ENCODE results near the gene BRCC3.

The BRCC3 gene

DNA sequence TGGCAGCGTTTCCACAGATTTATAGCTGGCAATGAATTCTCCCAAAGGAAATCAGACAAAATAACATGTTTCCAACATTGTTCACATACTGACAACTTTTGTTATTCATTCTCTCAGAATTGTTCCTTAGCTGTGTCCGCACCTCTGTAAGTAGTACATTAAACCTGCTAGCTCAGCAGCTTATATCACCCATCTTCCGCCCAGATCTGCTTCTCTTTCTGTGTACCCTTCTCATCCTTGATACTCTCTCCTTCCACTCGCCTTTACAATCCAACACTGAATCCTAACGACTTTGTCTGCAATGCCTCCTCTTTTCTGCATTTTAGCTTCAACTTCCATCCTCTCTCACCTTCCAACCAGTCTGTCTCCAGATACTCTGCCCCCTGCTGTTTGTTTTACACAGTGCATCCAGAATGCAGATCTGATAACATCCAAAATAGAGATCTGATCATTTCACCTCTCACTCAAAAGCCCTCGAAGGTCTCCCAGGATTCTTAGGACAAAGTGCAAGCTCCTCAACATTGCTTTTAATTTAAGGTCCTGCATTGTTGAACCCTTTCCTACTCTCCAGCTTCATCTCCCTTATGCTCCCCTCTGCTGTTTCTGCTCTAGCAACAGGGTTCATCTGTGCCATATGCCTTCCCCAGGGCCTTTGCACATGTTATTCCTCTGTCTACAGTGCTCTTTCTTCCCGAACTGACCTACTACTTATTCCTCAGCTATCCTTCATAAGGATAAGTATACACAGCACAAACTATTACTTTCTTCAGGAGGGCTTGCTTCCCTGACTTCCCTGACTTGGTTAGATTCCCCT lies 77.6 kb downstream of the BRCC3 start:
- CTCF ChIA-PET, result interaction anchor here (0.8 to 1.9 kb wide), 10 partner anchors 12 to 231 kb away, joined by 3 to 11 read pairs (median 4); no protein-coding TSS in a partner anchor
- peak; percentile 15 for DNase-seq (ENCODE audit: extremely low spot score)
- POLR2A ChIA-PET, result no interaction called here
- TF ChIP-seq, protein P1, sequence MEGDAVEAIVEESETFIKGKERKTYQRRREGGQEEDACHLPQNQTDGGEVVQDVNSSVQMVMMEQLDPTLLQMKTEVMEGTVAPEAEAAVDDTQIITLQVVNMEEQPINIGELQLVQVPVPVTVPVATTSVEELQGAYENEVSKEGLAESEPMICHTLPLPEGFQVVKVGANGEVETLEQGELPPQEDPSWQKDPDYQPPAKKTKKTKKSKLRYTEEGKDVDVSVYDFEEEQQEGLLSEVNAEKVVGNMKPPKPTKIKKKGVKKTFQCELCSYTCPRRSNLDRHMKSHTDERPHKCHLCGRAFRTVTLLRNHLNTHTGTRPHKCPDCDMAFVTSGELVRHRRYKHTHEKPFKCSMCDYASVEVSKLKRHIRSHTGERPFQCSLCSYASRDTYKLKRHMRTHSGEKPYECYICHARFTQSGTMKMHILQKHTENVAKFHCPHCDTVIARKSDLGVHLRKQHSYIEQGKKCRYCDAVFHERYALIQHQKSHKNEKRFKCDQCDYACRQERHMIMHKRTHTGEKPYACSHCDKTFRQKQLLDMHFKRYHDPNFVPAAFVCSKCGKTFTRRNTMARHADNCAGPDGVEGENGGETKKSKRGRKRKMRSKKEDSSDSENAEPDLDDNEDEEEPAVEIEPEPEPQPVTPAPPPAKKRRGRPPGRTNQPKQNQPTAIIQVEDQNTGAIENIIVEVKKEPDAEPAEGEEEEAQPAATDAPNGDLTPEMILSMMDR (IDR thresholded peaks at IDR 0.05; ENCODE audit: control extremely low read depth, extremely low read depth, low read depth, missing control alignments), result peak; percentile 30

DNA sequence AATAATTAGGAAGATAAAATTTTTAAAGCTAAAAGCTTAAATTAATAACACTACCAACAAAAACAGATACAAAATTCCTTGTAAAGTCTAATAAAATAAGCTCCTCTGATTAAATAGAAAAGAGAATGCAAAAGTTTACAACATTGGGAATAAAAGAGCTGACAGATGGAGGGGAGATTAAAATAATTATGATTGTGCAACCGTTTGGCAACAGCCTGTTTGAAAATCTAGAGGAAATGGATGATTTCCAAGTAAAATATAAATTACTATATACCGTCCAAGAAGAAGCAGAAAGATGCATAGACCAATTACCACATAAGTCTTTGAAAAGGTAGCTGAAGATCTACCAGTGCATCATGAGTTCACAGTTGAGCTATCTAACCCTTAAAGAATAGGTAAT lies 98.6 kb downstream of the BRCC3 start:
- CTCF ChIA-PET, result no interaction called here
- TF ChIP-seq, protein P1 (IDR thresholded peaks at IDR 0.05; ENCODE audit: control extremely low read depth, extremely low read depth, low read depth, missing control alignments), result no peak

More for the DNA sequence above, 98.6 kb downstream of the BRCC3 start:
- POLR2A ChIA-PET, result no interaction called here
- DNase-seq (ENCODE audit: extremely low spot score), result no peak

Measured in GM10248 (cell line).